K562 (cell line): ENCODE measurements around the gene TRMU. TPM values are rescaled to one million over a fixed set of nuclear protein-coding genes. Genes with fewer than 3 reads are reported as not detected.

Experiments
- ARID2 ChIP-seq: fragments of 450-650 bp; IDR thresholded peaks from 2 replicates; pipeline ENCODE4 v1.6.1; 2017; ENCODE audit warnings: antibody characterized with exemption, mild to moderate bottlenecking
- BCL6 ChIP-seq: fragments of 250-450 bp; sonication (Bioruptor Pico); IDR thresholded peaks from 2 replicates; pipeline ENCODE4 v1.4.0; 2020
- BMI1 ChIP-seq: fragments of 150-350 bp; IDR thresholded peaks from 2 replicates; pipeline ENCODE4 v1.6.1; 2014; ENCODE audit warnings: low read length
- CC2D1A ChIP-seq: fragments of 450-650 bp; IDR thresholded peaks from 2 replicates; pipeline ENCODE4 v1.6.1; 2017; ENCODE audit warnings: mild to moderate bottlenecking
- DNMT1 ChIP-seq: fragments of 450-650 bp; IDR thresholded peaks from 2 replicates; pipeline ENCODE4 v1.6.1; 2016; ENCODE audit warnings: antibody characterized with exemption, mild to moderate bottlenecking
- DPF2 ChIP-seq: fragments of 450-650 bp; IDR thresholded peaks from 2 replicates; pipeline ENCODE4 v1.6.1; 2016
- KDM2B ChIP-seq: fragments of 250-450 bp; sonication (Bioruptor Pico); IDR thresholded peaks from 2 replicates; pipeline ENCODE4 v1.8.0; 2021; ENCODE audit warnings: mild to moderate bottlenecking, moderate library complexity
- KDM5B ChIP-seq: fragments of 200-600 bp; sonication (generic); IDR thresholded peaks from 2 replicates; pipeline ENCODE4 v1.6.1; 2012; ENCODE audit warnings: low read depth, mild to moderate bottlenecking, moderate library complexity, low read length, control low read depth, inconsistent platforms; ENCODE audit not compliant: insufficient replicate concordance
- KLF1 ChIP-seq: fragments of 450-650 bp; IDR thresholded peaks from 2 replicates; pipeline ENCODE4 v1.6.1; 2016; ENCODE audit warnings: missing genetic modification characterization, missing compliant biosample characterization
- MNT ChIP-seq, 2 experiments: fragments of 450-650 bp; conservative IDR thresholded peaks; 2 replicates each; pipeline ENCODE4 v1.6.1; 2017; ENCODE audit warnings: mild to moderate bottlenecking in 2 of 2, moderate library complexity in 2 of 2
- NELFE ChIP-seq: IDR thresholded peaks from 2 replicates; pipeline ENCODE4 v1.6.1; 2011; ENCODE audit warnings: mild to moderate bottlenecking; ENCODE audit not compliant: insufficient read depth, insufficient read length
- NFRKB ChIP-seq: fragments of 450-650 bp; IDR thresholded peaks from 2 replicates; pipeline ENCODE4 v1.6.1; 2016; ENCODE audit warnings: low read depth
- NFYB ChIP-seq: IDR thresholded peaks from 2 replicates; pipeline ENCODE4 v1.6.1; 2011; ENCODE audit warnings: mild to moderate bottlenecking, moderate library complexity; ENCODE audit not compliant: insufficient read length; ENCODE audit errors: extremely low read depth
- POLR2AphosphoS2 ChIP-seq: IDR thresholded peaks from 2 replicates; pipeline ENCODE4 v1.6.1; 2012; ENCODE audit warnings: low read length, improper control_type of control experiment
- POLR2H ChIP-seq: IDR thresholded peaks from 2 replicates; pipeline ENCODE4 v1.6.1; 2016; ENCODE audit warnings: missing genetic modification characterization, low read depth, mild to moderate bottlenecking, control low read depth, missing compliant biosample characterization, moderate library complexity
- POLR3G ChIP-seq: IDR thresholded peaks from 2 replicates; pipeline ENCODE4 v1.6.1; 2011; ENCODE audit not compliant: insufficient read length, insufficient replicate concordance; ENCODE audit errors: extremely low read depth
- PRMT5 ChIP-seq: sonication (generic); formaldehyde crosslinking; IDR thresholded peaks from 2 replicates; pipeline ENCODE4 v1.5.0; 2020; ENCODE audit warnings: missing genetic modification reagents
- RNF2 ChIP-seq: sonication (generic); IDR thresholded peaks from 2 replicates; pipeline ENCODE4 v1.6.1; 2016
- SIX5 ChIP-seq, 2 experiments: IDR thresholded peaks; 2 replicates each; pipeline ENCODE4 v1.6.1; 2011; ENCODE audit warnings: low read length in 2 of 2, borderline replicate concordance in 1 of 2, low read depth in 1 of 2, mild to moderate bottlenecking in 1 of 2, moderate library complexity in 1 of 2; ENCODE audit not compliant: insufficient read depth in 1 of 2
- SMARCA5 ChIP-seq: fragments of 450-650 bp; IDR thresholded peaks from 2 replicates; pipeline ENCODE4 v1.6.1; 2016
- TRIM28 ChIP-seq: fragments of 450-650 bp; IDR thresholded peaks from 2 replicates; pipeline ENCODE4 v1.6.1; 2017
- USF2 ChIP-seq: sonication (generic); formaldehyde crosslinking; IDR thresholded peaks from 2 replicates; pipeline ENCODE4 v1.5.0; 2020; ENCODE audit warnings: missing genetic modification reagents
- XRCC3 ChIP-seq: fragments of 450-650 bp; IDR thresholded peaks from 2 replicates; pipeline ENCODE4 v1.6.1; 2017; ENCODE audit warnings: mild to moderate bottlenecking, moderate library complexity
- ZBTB7A ChIP-seq: IDR thresholded peaks from 2 replicates; pipeline ENCODE4 v1.6.1; 2011; ENCODE audit warnings: low read depth, mild to moderate bottlenecking, low read length, moderate library complexity, borderline replicate concordance; ENCODE audit not compliant: control insufficient read depth
- ZNF134 ChIP-seq: fragments of 250-450 bp; sonication (Bioruptor Pico); conservative IDR thresholded peaks from 2 replicates; pipeline ENCODE4 v1.4.0; 2020
- ZNF583 ChIP-seq: fragments of 250-450 bp; sonication (Bioruptor Pico); IDR thresholded peaks from 2 replicates; pipeline ENCODE4 v1.4.0; 2020
- ZNF696 ChIP-seq: fragments of 250-450 bp; sonication (Bioruptor Pico); conservative IDR thresholded peaks from 2 replicates; pipeline ENCODE4 v1.4.0; 2020; ENCODE audit warnings: mild to moderate bottlenecking, moderate library complexity
- polyA plus RNA-seq, 8 experiments: library from polyadenylated mRNA; depleted of rRNA in 4 of 8; stranded (reverse) in 5 of 8; unstranded in 3 of 8; fragments of >200 nt; fragmentation: Nextera tagmentation in 2 of 8; fragmentation: Illumina TruSeq in 1 of 8; extraction: Ambion mirVana in 2 of 8; extraction: Trizol in 1 of 8; gene quantifications; 2 replicates each; pipeline versions ENCODE4 v1.2.1 to v1.2.3, GENCODE V29; 2011 to 2014; ENCODE audit warnings: inconsistent platforms in 1 of 8, missing spikeins in 1 of 8
- total RNA-seq, 7 experiments: library from RNA; depleted of rRNA in 6 of 7; stranded (reverse); fragments of >200 nt in 6 of 7; fragmentation: Illumina TruSeq in 2 of 7; extraction: Trizol in 2 of 7; gene quantifications; 2 replicates each; pipeline versions ENCODE4 v1.2.1 to v1.2.3, GENCODE V29; 2011 to 2021; ENCODE audit warnings: low replicate concordance in 1 of 7
- TF ChIP-seq, protein P1 (sequence below): sonication (generic); formaldehyde crosslinking; IDR thresholded peaks from 2 replicates; pipeline ENCODE4 v1.8.0; 2022; ENCODE audit warnings: mild to moderate bottlenecking, missing genetic modification reagents
- TF ChIP-seq, protein P2 (sequence below): fragments of 250-450 bp; sonication (Bioruptor Pico); IDR thresholded peaks from 2 replicates; pipeline ENCODE4 v1.8.0; 2022; ENCODE audit warnings: moderate library complexity, mild to moderate bottlenecking, inconsistent platforms

TRMU gene
- total and polyA plus RNA-seq, 9 of the 15 experiments (the other 6 are each of a cell fraction or from before 2014, with no cell fraction given), result 2.3 to 49.9 (median 35.3) TPM

- TF ChIP-seq, protein P1, sequence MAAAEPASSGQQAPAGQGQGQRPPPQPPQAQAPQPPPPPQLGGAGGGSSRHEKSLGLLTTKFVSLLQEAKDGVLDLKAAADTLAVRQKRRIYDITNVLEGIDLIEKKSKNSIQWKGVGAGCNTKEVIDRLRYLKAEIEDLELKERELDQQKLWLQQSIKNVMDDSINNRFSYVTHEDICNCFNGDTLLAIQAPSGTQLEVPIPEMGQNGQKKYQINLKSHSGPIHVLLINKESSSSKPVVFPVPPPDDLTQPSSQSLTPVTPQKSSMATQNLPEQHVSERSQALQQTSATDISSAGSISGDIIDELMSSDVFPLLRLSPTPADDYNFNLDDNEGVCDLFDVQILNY (CRISPR knock-in tag), result no peak
- TF ChIP-seq ZBTB7A (no peak), MNT (conservative IDR thresholded peaks at IDR 0.05) (peak; percentile 65 to 66), POLR2AphosphoS2 (no peak), BMI1 (no peak), KLF1 (tag) (no peak), ZNF583 (no peak), DNMT1 (no peak), NFRKB (no peak), BCL6 (CRISPR knock-in tag) (no peak), KDM2B (CRISPR knock-in tag) (no peak), NELFE (no peak), POLR2H (tag) (peak; percentile 54; the same call in 1 of the 2 replicates), SIX5 (IDR thresholded peaks at IDR 0.05; ENCODE audit: borderline replicate concordance in 1 of 2, insufficient read depth in 1 of 2, low read depth in 1 of 2, low read length in 2 of 2) (peak; percentile 45 to 57; a peak in 2 of 4 replicates), PRMT5 (CRISPR knock-in tag) (no peak), XRCC3 (no peak), CC2D1A (no peak), SMARCA5 (no peak), KDM5B (no peak), USF2 (no peak), ZNF696 (CRISPR knock-in tag) (no peak), DPF2 (no peak), ZNF134 (CRISPR knock-in tag) (no peak), ARID2 (no peak), POLR3G (no peak), RNF2 (no peak), TRIM28 (no peak), NFYB (peak; percentile 52)
- TF ChIP-seq, protein P2, sequence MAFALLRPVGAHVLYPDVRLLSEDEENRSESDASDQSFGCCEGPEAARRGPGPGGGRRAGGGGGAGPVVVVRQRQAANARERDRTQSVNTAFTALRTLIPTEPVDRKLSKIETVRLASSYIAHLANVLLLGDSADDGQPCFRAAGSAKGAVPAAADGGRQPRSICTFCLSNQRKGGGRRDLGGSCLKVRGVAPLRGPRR, result no peak
Observed at GRCh38 chr22:46296257-46297150, 39.0 kb upstream of the TRMU start, which contains the start of gene GTSE1 (continued).
